ENCODE results near the gene PDE4A.
"Not testable (repeated sequence)": the region's sequence is repeated elsewhere in the genome, so short reads cannot be mapped to it uniquely, and the experiment has no call there.

Gene PDE4A

DNA sequence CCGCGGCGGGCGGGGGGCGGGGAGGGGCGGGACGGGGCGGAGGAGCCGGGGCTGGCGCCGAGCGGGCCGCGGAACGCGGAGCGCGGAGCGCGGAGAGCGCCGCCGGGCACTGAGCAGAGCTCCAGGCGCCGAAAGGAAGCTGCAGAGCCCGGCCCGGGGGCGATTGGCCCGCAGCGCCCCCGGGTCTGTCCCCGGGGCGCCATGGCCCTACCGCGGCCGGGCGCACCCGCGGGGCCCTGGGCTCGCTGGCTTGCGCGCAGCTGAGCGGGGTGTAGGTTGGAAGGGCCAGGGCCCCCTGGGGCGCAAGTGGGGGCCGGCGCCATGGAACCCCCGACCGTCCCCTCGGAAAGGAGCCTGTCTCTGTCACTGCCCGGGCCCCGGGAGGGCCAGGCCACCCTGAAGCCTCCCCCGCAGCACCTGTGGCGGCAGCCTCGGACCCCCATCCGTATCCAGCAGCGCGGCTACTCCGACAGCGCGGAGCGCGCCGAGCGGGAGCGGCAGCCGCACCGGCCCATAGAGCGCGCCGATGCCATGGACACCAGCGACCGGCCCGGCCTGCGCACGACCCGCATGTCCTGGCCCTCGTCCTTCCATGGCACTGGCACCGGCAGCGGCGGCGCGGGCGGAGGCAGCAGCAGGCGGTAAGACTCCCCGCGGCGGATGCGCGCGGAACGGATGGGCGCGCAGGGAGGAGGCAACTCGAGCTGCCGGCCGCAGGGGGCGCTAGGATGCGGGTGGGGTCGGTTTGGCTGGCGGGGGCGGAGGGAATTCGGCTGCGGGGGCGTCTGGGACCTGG, at the start of gene PDE4A:
PDE4A (plus strand) TSS at position 95 of the 796 bp plus-strand sequence; CDS start at position 322, 227 bp downstream.
- Histone ChIP-seq H3K36me3 (ENCODE audit: control insufficient read depth, insufficient read depth, low read length) (no peaks in the 10 kb centered on the region), H3K27me3 (replicated peaks; ENCODE audit: control insufficient read depth, insufficient read depth, low read length) (no peaks in the 10 kb centered on the region), H3K4me3 (replicated peaks; ENCODE audit: low read depth, low read length) (peak within 1 kb of the TSS; percentile 57)
- TF ChIP-seq, protein P1, sequence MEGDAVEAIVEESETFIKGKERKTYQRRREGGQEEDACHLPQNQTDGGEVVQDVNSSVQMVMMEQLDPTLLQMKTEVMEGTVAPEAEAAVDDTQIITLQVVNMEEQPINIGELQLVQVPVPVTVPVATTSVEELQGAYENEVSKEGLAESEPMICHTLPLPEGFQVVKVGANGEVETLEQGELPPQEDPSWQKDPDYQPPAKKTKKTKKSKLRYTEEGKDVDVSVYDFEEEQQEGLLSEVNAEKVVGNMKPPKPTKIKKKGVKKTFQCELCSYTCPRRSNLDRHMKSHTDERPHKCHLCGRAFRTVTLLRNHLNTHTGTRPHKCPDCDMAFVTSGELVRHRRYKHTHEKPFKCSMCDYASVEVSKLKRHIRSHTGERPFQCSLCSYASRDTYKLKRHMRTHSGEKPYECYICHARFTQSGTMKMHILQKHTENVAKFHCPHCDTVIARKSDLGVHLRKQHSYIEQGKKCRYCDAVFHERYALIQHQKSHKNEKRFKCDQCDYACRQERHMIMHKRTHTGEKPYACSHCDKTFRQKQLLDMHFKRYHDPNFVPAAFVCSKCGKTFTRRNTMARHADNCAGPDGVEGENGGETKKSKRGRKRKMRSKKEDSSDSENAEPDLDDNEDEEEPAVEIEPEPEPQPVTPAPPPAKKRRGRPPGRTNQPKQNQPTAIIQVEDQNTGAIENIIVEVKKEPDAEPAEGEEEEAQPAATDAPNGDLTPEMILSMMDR (IDR thresholded peaks at IDR 0.05; ENCODE audit: insufficient read depth, low read length, poor library complexity, severe bottlenecking): peak; percentile 59
- DNase-seq (ENCODE audit: extremely low read depth, insufficient read length): peak; percentile 81

DNA sequence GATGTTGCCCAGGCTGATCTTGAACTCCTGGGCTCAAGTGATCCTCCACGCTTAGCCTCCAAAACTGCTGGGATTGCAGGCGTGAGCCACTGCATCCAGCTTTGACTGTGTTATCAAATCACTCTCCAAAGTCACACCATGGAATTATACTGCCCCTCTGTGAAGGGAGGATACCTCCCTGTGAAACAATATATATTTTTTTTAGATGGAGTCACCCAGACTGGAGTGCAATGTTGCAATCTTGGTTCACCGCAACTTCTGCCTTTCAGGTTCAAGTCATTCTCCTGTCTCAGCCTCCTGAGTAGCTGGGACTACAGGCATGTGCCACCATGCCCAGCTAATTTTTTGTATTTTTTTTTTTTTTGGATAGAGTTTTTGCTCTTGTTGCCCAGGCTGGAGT, 47.6 kb upstream of the PDE4A start:
- H3K36me3 ChIP-seq (ENCODE audit: control insufficient read depth, insufficient read depth, low read length): peaks cover 31% of the 10 kb centered on the region
- DNase-seq (ENCODE audit: extremely low read depth, insufficient read length): no peak
- H3K4me3 ChIP-seq (replicated peaks; ENCODE audit: low read depth, low read length): no peak overlapping the region
- no peaks in the 10 kb centered on the region for H3K27me3 ChIP-seq (replicated peaks; ENCODE audit: control insufficient read depth, insufficient read depth, low read length)
- TF ChIP-seq, protein P1 (IDR thresholded peaks at IDR 0.05; ENCODE audit: insufficient read depth, low read length, poor library complexity, severe bottlenecking): no peak

DNA sequence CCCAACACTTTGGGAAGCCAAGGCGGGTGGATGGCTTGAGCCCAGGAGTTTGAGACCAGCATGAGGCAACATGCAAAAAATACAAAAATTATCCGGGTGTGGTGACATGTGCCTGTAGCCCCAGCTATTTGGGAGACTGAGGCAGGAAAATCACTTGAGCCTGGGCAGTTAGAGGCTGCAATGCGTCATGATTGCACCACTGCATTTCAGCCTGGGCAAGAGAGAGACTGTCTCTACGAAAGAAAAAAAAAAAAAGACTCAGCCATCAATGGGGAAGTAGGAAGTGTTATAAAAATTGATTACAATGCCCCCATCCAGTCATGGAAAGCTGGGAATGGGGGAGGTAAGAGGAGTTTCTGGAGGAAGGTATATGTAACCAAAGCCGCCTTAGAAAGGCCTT, 45.4 kb upstream of the PDE4A start:
- Histone ChIP-seq H3K27me3 (replicated peaks; ENCODE audit: control insufficient read depth, insufficient read depth, low read length) (no peaks in the 10 kb centered on the region), H3K36me3 (ENCODE audit: control insufficient read depth, insufficient read depth, low read length) (peaks cover 23% of the 10 kb centered on the region), H3K4me3 (replicated peaks; ENCODE audit: low read depth, low read length) (no peak overlapping the region)
- TF ChIP-seq, protein P1 (IDR thresholded peaks at IDR 0.05; ENCODE audit: insufficient read depth, low read length, poor library complexity, severe bottlenecking): no peak
- no peak for DNase-seq (ENCODE audit: extremely low read depth, insufficient read length)

DNA sequence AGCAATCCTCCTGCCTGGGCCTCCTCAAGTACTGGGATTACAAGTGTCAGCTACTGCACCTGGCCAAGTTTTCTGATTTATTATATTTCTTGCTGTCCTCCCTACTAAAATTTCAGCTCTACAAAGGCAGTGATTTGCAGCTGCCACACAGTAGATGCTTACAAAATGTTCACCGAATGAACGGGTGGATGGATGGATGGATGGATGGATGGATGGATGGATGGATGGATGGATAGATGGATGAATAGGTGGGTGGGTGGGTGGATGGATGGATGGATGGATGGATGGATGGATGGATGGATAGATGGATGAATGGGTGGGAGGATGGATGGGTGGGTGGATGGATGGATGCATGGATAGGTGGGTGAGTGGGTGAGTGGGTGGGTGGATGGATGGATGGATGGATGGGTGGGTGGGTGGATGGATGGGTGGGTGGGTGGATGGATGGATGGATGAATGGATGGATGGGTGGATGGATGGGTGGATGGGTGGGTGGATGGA, 43.1 kb upstream of the PDE4A start:
- H3K36me3 ChIP-seq (ENCODE audit: control insufficient read depth, insufficient read depth, low read length): peaks cover 17% of the 10 kb centered on the region
- not testable (repeated sequence) for H3K4me3 ChIP-seq (replicated peaks; ENCODE audit: low read depth, low read length); DNase-seq (ENCODE audit: extremely low read depth, insufficient read length); H3K27me3 ChIP-seq (replicated peaks; ENCODE audit: control insufficient read depth, insufficient read depth, low read length)

DNA sequence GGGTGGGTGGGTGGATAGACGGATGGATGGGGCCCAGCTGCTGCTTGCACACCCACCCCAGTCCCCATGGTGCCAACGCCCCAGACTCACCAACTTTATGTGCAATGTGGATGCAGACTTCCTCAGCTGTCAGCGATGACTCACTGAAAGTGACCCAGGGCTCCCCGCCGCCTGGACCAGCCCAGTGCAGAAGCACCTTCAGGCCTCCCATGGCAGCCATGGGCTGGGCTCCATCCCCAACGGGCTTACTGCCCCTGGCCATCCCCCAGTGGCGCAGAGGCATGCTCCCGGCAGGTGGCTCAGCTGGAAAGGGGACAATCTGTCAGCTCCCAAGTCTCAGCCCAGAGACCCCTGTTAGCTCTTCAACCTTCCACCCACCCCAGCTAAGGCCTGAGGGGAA, 42.2 kb upstream of the PDE4A start:
- DNase-seq (ENCODE audit: extremely low read depth, insufficient read length): no peak
- H3K36me3 ChIP-seq (ENCODE audit: control insufficient read depth, insufficient read depth, low read length): peaks cover 13% of the 10 kb centered on the region
- TF ChIP-seq, protein P1 (IDR thresholded peaks at IDR 0.05; ENCODE audit: insufficient read depth, low read length, poor library complexity, severe bottlenecking): no peak
- no peak overlapping the region for H3K4me3 ChIP-seq (replicated peaks; ENCODE audit: low read depth, low read length)
- no peaks in the 10 kb centered on the region for H3K27me3 ChIP-seq (replicated peaks; ENCODE audit: control insufficient read depth, insufficient read depth, low read length)

DNA sequence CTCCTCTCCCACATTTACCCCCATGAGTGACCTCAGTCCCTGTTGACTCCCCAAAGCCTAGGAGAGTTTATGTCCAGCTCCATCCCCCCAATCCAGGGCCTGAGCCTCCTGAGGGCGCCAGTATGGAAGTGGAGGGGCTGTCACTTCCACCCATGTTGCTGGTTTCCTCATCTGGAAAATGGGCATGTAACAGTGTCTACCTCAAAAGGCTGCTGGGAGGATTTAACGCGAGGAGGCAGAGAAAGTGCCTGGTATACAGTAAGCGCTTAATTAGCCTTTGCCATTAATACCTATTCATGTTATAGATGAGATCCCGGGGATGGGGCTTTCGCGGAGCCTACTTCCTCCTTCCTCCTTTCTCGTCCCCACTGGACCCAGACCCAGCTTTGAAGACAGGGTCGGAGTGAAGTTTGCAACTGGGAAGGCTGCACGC, 40.4 kb upstream of the PDE4A start:
- DNase-seq (ENCODE audit: extremely low read depth, insufficient read length): no peak
- peaks cover 12% of the 10 kb centered on the region for H3K36me3 ChIP-seq (ENCODE audit: control insufficient read depth, insufficient read depth, low read length)

More for the DNA sequence above, 40.4 kb upstream of the PDE4A start:
- Histone ChIP-seq H3K27me3 (replicated peaks; ENCODE audit: control insufficient read depth, insufficient read depth, low read length) (no peaks in the 10 kb centered on the region), H3K4me3 (replicated peaks; ENCODE audit: low read depth, low read length) (peak overlapping the region; percentile 98)
- TF ChIP-seq, protein P1 (IDR thresholded peaks at IDR 0.05; ENCODE audit: insufficient read depth, low read length, poor library complexity, severe bottlenecking): no peak
